SKM-1 treated with dmso at 0.1 percent for 144 hours (cell line): ENCODE data around the gene CPA3.

Experiments
- DNase-seq: peaks from one replicate; lab custom pipeline; 2025; ENCODE audit not compliant: unreplicated experiment; lab: John Stamatoyannopoulos, UW

Gene CPA3

DNA sequence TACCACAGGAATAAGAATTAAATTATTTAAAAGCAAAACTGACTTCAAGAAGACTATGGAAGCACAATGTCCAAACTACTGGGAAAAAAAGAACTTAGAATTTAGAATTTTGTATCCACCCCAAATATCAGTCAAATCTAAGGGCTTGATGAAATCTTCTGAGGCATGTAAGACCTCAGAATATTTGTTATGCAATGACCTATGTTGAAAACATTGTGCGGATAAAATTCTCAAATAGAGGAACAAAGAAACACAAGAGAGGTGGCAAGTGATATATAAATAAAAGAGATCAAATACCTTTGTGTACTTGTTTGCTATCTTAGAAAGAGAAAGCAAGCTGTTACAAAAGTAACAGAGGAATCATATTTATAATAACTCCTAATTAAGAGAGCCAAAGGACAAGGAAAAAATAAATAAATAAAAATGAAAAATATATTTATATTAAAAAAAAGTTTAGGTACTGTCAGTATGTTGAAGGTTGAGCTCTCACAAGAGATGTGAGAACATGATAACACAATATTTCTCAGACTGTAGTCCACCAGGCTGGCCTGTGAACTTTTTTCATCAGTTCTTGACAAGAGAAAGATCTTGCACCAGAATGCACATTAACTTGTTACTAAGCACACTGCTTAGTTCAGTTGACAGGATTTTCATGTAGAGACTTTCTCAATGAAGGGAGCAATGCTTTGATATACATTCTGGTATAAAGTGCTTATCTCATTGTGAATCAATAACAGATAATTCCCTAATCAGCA, 50.0 kb downstream of the CPA3 start:
- DNase-seq: peak; percentile 58

DNA sequence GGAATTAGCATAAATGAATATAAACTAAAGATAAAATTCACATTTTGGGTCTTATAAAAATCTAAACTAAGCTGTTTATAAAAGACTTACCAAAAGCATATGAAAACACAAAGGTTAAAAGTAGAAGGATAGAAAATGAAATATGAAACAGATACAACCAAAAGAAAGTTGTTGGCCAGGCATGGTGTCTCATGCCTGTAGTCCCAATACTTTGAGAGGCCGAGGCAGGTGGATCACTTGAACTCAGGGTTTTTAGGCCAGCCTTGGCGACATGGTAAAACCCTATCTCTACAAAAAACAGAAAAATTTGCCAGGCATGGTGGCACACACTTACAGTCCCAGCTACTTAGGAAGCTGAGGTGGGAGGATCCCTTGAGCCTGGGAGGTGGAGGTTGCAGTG, 51.0 kb downstream of the CPA3 start:
- DNase-seq: no peak

DNA sequence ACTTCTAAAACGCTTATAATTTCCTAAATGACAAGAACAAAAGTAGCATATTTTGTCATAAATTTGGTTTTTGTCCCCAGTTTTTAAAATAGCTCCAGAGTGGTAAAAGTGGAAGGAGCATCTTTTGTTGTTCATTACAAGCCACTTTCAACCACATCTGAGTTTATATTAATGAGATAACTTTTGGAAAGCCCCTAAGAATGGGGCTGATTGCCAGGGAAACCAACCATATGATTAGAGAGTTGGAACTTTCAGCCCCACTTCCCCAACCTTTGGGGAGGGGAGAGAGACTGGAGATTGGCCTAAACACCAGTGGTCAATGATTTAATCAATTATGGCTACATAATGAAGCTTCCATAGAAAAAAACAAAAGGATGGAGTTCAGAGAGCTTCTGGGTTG, 57.4 kb downstream of the CPA3 start:
- no peak for DNase-seq

DNA sequence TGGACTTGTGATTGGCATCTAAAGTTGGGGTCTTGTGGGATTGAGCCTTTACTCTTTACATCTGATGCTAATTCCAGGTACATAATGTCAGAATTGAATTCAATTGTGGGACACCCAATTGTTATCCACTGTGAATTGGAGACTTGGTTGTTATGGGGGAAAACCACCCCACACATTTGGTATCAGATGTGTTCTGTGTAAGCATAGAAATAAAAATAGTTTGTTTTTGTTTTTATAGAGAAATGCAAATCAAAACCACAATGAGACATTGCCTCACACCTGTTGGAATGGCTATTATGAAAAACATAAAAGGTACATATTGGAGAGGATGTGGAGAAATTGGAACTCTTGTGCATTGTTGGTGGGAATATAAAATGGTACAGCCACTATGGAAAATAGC, 58.5 kb downstream of the CPA3 start:
- no peak for DNase-seq

DNA sequence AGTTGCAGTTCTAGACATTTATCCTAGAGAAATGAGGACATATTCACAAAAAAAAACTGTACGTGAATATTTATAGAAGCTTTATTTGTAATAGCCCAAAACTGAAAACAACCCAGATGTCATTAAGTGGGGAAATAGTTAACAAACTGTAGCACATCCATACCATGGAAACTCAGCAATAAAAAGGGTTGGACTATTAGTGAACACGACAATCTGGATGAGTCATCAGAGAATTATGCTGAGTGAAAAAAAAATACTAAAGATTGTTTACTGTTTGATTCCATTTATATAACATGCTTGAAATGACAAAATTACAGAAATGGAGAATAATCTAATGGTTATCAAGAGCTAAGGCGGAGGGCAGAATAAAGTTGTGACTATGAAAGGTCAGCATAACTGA, 59.5 kb downstream of the CPA3 start:
- no peak for DNase-seq

DNA sequence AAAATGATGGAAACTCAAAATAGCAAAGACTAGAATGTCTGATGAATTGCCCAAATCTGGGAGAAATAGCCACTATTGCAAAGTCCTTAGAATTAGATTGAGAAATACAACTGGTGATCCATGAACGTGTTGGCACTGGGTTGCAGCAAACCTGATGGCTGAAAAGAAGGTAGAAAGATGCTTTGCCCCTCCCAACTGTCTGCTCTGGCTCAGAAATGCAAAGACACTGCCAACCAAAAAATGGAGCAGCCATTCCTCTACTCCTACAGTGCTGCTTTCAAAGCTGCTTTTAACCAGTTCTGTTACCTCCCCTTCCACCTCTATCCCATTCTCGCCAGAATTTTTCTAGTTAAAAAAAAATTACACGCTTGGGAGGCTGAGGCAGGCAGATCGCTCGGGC, 60.7 kb downstream of the CPA3 start:
- no peak for DNase-seq

DNA sequence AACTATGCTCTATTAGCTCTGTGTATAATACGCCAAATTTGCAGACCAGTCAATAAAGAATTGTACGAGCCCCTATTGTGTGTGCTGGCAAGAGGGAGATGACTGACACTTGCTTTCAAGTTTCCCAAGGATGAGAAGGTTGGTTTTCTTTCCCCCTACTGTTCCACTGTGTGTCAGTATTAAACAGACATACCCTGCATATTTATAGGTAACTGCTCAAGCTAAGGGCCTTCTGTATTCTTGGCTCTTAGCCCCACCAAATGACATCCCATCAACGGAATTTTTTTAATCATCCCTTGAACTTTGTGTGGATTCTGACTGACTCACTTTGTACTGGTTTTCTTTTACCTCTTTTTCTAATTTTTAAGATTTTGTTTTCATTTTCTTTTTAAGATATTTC, 65.7 kb downstream of the CPA3 start:
- DNase-seq: no peak

DNA sequence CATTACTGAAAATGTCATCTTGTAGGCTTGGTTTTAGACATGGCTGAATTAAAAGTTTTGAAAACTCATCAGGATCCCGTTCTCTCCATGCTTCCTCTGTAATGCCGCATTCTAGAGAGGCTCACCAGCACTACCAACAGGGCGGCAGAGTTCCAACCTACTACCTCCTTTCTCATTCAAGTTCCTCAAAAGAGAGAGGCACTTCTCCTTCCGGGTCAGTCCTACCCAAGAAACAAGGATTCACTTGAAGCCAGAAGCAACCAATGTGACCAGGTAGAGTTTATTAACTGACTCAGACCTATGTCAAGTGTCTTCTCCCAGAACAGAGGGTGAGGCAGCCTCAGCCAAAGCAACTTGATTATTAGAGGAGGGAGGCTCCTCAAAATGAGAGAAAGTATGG, 66.5 kb downstream of the CPA3 start:
- no peak for DNase-seq

DNA sequence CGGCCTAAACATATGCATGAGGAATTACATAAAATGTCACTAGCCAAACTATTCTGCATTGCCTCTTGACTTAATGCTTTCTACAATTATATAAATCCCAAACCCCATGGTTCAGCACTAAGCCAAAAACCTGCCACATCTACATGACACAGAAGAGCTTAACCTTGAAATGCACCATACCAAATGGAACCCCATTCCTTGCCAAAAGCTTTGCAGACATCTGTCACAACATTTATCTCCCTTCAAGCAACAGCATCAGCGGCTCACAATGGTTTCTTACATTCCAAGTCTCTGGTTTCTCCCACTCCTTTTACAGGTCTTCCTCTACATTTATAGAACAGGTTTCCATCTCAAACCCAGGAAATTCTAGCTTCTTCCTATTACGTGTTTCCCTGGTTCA, 67.9 kb downstream of the CPA3 start:
- DNase-seq: no peak

DNA sequence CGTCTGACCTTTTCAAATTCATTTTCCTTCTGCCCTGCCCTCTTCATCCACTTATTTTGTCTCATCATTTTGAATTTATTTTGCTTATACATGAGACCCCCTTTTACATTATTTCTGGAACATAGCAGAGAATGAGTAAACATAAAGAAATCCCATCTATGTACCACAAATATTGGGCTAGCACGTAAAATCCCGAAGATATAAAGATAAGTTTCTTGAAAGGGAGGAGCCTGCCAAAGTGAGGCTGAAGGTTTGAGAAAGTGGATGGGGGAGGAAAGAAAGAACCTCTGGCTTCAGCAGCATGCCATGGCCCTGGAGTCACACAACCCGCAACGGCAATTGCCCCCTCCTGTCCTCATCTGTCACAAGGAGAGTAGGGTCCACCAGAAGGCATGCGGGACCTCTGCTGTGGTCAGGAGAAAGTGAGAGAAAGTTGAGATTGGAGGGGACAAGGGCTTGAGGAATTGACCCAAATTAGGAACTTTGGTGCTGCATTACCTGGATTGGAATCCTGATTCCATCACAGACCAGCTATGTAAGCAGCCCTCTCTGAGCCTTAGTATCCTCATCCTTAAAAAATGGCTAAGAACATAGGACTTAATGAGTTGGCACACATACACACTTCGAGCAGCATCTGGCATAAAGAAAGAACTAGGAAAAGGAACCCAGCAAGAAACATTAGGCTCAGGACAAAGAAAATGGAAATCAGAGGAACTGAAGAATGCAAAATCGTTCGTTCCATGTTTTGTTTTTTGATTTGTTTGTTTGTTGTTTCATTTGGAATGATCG, 72.6 kb downstream of the CPA3 start:
- no peak for DNase-seq

DNA sequence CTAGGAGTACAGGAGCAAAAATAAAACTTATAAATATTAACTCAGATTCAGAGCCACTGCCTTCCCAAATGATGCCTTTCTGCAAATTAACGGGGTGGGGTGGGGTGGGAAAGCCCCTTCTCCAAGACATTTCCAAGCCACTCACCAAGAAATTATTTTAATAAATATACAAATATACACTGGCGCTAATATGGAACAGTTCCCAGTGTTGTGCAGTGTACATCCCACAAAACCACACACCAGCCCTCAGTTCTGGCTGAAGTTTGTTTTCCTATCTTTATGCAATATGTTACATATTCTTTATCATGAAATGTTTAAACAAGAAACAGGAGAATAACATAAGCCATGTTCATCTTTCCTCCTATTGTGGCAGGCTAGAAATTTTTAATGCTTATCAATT, 73.2 kb downstream of the CPA3 start:
- no peak for DNase-seq

DNA sequence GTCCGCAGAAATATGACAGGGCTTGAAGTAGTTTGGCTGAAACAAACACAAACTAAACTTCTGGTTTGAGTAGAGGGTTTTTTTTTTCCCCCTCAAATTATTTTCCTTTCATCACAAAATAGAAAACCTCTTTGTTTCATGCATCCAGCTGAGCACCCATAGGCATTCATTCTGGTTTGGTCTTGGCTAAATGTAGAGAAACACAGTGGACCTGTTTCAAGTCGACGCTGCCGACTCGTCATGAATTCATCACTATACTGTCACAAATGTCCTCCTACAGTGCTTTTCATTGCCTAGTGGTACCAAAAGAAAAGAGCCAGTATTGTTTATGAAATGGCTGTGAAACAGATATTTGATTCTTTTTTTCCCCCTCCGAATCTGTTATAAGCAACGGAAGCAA, 73.8 kb downstream of the CPA3 start:
- DNase-seq: no peak

DNA sequence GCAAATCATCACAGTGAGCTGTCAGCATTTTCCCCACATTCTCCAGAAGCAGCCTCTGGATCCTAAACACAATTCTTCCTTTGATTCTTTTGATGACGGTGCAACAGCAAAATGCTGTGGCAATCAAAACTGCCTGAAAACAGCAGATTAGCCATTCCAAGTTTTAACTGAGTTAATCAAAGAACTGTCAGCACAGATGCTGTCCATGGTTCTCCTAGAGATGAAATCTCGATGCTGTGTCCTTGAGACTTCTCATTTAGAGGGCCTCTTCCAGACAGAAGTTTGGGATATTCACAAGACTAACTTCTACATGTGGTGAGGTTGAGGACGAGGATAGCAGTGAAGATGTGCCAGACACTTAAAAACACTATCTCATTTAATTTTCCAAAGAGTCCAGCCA, 75.9 kb downstream of the CPA3 start:
- DNase-seq: no peak

DNA sequence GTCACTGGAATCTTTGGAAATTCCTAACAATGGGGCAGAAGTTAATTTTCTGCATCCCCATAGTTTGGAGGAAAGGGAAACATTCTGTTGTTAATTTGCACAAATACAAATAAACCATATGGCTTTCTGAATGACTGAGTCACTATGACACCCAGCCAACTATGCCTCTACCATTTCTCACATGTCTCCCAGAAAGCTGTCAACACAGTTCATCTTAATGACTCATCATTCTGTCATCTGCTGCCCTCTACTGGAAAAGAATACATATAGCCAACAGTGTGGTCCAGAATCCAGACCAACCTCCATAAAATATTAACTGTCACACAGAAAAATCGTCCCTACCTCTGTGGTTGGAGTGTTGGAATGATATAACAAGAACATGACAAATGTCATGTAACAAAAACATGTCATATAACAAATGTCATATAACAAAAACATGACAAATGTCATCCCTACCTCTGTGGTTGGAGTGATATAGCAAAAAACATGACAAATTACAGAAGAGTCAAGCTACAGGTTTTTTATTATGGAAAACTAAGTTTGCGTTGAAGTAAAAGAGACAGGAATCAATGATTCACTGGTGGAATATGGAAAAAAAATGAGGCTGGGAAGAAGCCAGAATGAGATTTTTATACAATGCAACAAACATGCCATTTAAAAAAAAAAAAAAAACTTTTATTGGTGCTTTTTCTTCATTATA, 78.6 kb downstream of the CPA3 start:
- peak; percentile 73 for DNase-seq

DNA sequence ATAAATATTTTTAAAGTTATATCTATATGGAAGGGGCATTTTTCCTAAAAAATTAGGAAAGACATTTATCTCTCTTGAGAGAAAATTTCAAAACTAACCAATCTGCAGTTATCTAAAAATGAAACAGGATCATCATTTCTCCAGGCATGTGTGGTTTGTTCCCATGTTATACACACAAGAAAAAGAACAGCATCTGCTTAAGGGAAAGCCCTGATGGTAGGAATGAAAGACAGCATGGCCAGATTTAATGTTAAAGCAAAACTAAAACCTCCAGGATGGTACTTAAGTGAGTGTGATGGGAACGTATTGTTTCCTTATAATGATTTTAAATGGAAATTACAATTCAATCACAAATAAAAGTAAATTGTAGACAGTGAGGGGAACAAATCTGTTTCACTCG, 80.0 kb downstream of the CPA3 start:
- DNase-seq: no peak
